ENCODE measurements around the gene NRXN3. TPM values are rescaled to one million over a fixed set of nuclear protein-coding genes. Genes with fewer than 3 reads are reported as not detected.

The NRXN3 gene
- total RNA-seq, 4 donors from 2014 or later = 4.1 to 11.9 (median 5.8) TPM

DNA sequence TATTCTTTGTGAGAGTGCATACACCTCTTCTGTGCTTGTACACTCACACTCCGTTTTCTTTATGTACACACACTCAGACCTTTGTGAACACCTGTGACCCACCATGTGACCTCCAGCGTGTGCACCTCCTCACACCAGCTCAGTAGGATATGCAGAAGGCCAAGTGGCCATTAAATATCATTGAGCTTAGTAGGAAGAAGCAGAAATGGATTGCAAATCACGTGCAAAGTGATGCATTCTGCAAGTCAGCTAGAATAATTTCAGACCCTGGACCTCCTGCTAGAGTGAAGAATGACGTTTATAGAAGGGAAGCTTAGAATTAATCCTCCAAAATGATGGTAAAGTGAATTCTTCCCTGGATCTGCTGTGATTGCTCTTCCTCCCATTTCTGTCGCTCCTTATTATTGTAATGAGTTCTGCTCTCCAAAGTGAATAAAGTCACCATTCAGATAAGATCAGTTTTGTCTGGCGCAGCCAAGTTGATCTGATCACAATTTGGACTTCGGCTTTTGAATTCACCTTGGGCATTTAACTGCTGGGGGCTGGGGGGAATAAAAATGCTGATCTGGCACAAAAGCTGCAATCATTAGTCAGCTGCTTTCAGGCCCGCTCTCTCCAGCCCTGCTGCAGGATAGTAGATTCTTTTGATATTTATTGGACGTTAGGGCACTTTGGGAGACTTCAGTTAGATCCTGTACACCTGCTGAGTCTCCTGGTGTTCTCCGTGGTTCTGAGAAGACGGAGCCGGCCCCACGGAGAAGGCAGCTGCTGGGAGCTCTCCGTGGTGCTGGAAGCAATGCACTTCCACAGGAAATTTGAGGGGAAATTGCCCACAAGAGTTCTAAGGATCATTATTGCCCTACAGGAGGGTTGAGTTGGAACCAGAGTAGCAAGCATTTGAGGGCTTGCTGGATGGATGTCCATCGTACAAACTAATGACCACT is 12.4 kb upstream of the NRXN3 start:
- Histone ChIP-seq H3K27ac (no peak overlapping the region), H3K4me3 (no peak overlapping the region), H3K27me3 (no peaks in the 10 kb centered on the region), H3K9me3 (no peaks in the 10 kb centered on the region), H3K36me3 (no peaks in the 10 kb centered on the region), H3K4me1 (no peaks in the 10 kb centered on the region)
- intact Hi-C loops (cut with DNase I; ENCODE audit: low total_unique reads) (no loop called here), in situ Hi-C loops (cut with MboI; ENCODE audit: low pct_ligation_motif_present in 1 of 4, low pct_unique_long_range_greater_than_20kb in 1 of 4, low sequenced_read_pairs in 3 of 4) (no loop called here)
- WGBS, 2 donors (ENCODE audit: low coverage in 1 of 2) = 38 to 72% methylated on average over 6 to 15 of the region's 15 CpGs
- TF ChIP-seq POLR2AphosphoS5 (IDR thresholded peaks at IDR 0.05) (no peak), POLR2A (IDR thresholded peaks at IDR 0.05) (no peak), EP300 (IDR thresholded peaks at IDR 0.05; ENCODE audit: low read depth) (no peak)
- TF ChIP-seq, protein P1, sequence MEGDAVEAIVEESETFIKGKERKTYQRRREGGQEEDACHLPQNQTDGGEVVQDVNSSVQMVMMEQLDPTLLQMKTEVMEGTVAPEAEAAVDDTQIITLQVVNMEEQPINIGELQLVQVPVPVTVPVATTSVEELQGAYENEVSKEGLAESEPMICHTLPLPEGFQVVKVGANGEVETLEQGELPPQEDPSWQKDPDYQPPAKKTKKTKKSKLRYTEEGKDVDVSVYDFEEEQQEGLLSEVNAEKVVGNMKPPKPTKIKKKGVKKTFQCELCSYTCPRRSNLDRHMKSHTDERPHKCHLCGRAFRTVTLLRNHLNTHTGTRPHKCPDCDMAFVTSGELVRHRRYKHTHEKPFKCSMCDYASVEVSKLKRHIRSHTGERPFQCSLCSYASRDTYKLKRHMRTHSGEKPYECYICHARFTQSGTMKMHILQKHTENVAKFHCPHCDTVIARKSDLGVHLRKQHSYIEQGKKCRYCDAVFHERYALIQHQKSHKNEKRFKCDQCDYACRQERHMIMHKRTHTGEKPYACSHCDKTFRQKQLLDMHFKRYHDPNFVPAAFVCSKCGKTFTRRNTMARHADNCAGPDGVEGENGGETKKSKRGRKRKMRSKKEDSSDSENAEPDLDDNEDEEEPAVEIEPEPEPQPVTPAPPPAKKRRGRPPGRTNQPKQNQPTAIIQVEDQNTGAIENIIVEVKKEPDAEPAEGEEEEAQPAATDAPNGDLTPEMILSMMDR (IDR thresholded peaks at IDR 0.05) = no peak
- no peak for DNase-seq

DNA sequence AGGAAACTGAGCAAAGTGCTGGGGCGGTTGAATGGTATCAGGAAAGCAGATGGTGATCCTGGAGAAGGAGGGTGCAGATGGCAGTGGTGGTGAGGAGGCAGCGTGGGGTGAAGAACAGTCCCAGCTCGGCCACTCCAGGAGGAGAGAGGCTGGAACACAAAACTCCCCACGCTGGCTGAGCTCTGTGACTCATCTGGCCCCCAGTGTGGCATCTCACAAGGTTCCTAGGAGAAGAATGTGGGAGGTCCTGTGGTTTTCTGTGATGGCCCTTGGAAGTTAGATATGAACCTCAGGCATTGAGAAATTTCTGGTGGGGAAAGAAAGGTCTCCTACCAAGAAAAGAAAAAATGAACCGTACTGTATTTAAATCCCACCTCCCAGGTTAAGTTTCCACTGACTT is 8.0 kb upstream of the NRXN3 start:
- intact Hi-C loops (cut with DNase I; ENCODE audit: low total_unique reads) = no loop called here
- Histone ChIP-seq H3K36me3 (no peaks in the 10 kb centered on the region), H3K9me3 (no peaks in the 10 kb centered on the region), H3K4me3 (no peak overlapping the region), H3K4me1 (no peaks in the 10 kb centered on the region), H3K27me3 (peaks cover 8% of the 10 kb centered on the region), H3K27ac (no peak overlapping the region)
- 69 to 76% methylated on average over 3 to 5 of the region's 5 CpGs for WGBS, 2 donors (ENCODE audit: low coverage in 1 of 2)
- in situ Hi-C loops (cut with MboI; ENCODE audit: low pct_ligation_motif_present in 1 of 4, low pct_unique_long_range_greater_than_20kb in 1 of 4, low sequenced_read_pairs in 3 of 4) = no loop called here
- TF ChIP-seq, protein P1 (IDR thresholded peaks at IDR 0.05) = no peak
- no peak for TF ChIP-seq POLR2AphosphoS5 (IDR thresholded peaks at IDR 0.05)
- TF ChIP-seq POLR2A (IDR thresholded peaks at IDR 0.05) = no peak
- no peak for TF ChIP-seq EP300 (IDR thresholded peaks at IDR 0.05; ENCODE audit: low read depth)
- no peak for DNase-seq

- WGBS, 2 donors (ENCODE audit: low coverage in 1 of 2) = 10 to 22% methylated on average over 5 to 8 of the region's 8 CpGs
- Histone ChIP-seq H3K27me3 (peaks cover 8% of the 10 kb centered on the region), H3K4me3 (no peak overlapping the region), H3K4me1 (no peaks in the 10 kb centered on the region), H3K36me3 (no peaks in the 10 kb centered on the region), H3K27ac (no peak overlapping the region), H3K9me3 (no peaks in the 10 kb centered on the region)
- intact Hi-C loops (cut with DNase I; ENCODE audit: low total_unique reads) (no loop called here), in situ Hi-C loops (cut with MboI; ENCODE audit: low pct_ligation_motif_present in 1 of 4, low pct_unique_long_range_greater_than_20kb in 1 of 4, low sequenced_read_pairs in 3 of 4) (no loop called here)
- peak; percentile 31 for DNase-seq
- no peak for TF ChIP-seq POLR2A (IDR thresholded peaks at IDR 0.05)
- TF ChIP-seq, protein P1 (IDR thresholded peaks at IDR 0.05) = peak; percentile 26 to 43 (median 37)
Measured at GRCh38 chr14:78164226-78164853, 5.8 kb upstream of the NRXN3 start.

DNA sequence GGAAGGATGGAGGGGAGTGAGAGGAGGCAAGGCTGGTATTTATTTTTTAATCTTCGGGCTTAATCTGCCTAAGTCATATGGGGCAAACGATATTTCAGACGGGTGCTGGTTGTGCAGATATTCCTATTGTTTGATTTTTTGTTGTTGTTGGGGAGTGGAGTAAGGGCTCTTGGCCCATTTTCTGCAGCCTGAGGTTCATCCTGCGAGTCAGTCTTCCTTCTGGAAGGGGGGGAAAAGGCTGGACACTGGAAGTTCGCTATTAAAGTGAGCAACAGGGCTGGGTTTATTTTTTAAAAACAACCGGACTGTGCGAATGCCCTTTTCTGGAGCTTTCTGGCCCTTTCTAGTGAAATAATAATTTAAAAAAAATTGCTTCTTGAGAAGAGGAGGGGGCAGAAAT is 2.3 kb downstream of the NRXN3 start:
- 89 to 95% methylated on average over 2 to 7 of the region's 7 CpGs for WGBS, 2 donors (ENCODE audit: low coverage in 1 of 2)
- Histone ChIP-seq H3K27ac (no peak overlapping the region), H3K36me3 (no peaks in the 10 kb centered on the region), H3K27me3 (no peaks in the 10 kb centered on the region), H3K4me3 (no peak overlapping the region), H3K4me1 (peaks cover 0 to 5% (median 2%) of the 10 kb centered on the region in 4 donors), H3K9me3 (no peaks in the 10 kb centered on the region)
- in situ Hi-C loops (cut with MboI; ENCODE audit: low pct_ligation_motif_present in 1 of 4, low pct_unique_long_range_greater_than_20kb in 1 of 4, low sequenced_read_pairs in 3 of 4) (no loop called here), intact Hi-C loops (cut with DNase I; ENCODE audit: low total_unique reads) (no loop called here)
- DNase-seq = no peak
- TF ChIP-seq EP300 (IDR thresholded peaks at IDR 0.05; ENCODE audit: low read depth) (no peak), POLR2A (IDR thresholded peaks at IDR 0.05) (no peak), POLR2AphosphoS5 (IDR thresholded peaks at IDR 0.05) (no peak)
- TF ChIP-seq, protein P1 (IDR thresholded peaks at IDR 0.05) = no peak
